Glutamatergic neuron (in vitro differentiated cells): Measurements from ENCODE around the gene MPV17L. TPM values are rescaled to one million over a fixed set of nuclear protein-coding genes. Genes with fewer than 3 reads are reported as not detected.
"Not testable (repeated sequence)": the region's sequence is repeated elsewhere in the genome, so short reads cannot be mapped to it uniquely, and the experiment has no call there.

Experiments used
- DNase-seq: peaks from one replicate; pipeline ENCODE4 v3.0.0; 2022
- H3K27ac Mint-ChIP-seq: one replicate; pipeline ENCODE4 v1.8.0; 2020; ENCODE audit warnings: mild to moderate bottlenecking, mixed read lengths, inconsistent platforms; ENCODE audit not compliant: unreplicated experiment
- H3K27me3 Mint-ChIP-seq: one replicate; pipeline ENCODE4 v1.8.0; 2020; ENCODE audit warnings: mild to moderate bottlenecking, moderate library complexity, mixed read lengths, inconsistent platforms; ENCODE audit not compliant: unreplicated experiment
- H3K36me3 Mint-ChIP-seq: one replicate; pipeline ENCODE4 v1.8.0; 2020; ENCODE audit warnings: mild to moderate bottlenecking, mixed read lengths, inconsistent platforms; ENCODE audit not compliant: unreplicated experiment
- H3K4me1 Mint-ChIP-seq: one replicate; pipeline ENCODE4 v1.8.0; 2020; ENCODE audit warnings: mild to moderate bottlenecking, low read depth, mixed read lengths, inconsistent platforms; ENCODE audit not compliant: unreplicated experiment
- H3K4me3 Mint-ChIP-seq: one replicate; pipeline ENCODE4 v1.8.0; 2020; ENCODE audit warnings: mild to moderate bottlenecking, mixed read lengths, inconsistent platforms; ENCODE audit not compliant: unreplicated experiment
- H3K9me3 Mint-ChIP-seq: one replicate; pipeline ENCODE4 v1.8.0; 2020; ENCODE audit warnings: mild to moderate bottlenecking, moderate library complexity, mixed read lengths, inconsistent platforms; ENCODE audit not compliant: unreplicated experiment
- total RNA-seq: library from RNA; stranded (reverse); fragmentation: NEBNext Ultra II Directional; extraction: Animal tissue kit (Norgen Biotek cat#: 25700); gene quantifications from one replicate; pipeline ENCODE4 v1.2.1, GENCODE V29; 2021; ENCODE audit not compliant: unreplicated experiment
- TF ChIP-seq, protein P1 (sequence below): fragments of 200-600 bp; sonication (generic); IDR thresholded peaks from one replicate; pipeline ENCODE4 v1.5.0; 2021; ENCODE audit not compliant: partially characterized antibody, unreplicated experiment

Gene MPV17L
- total RNA-seq, 1 donor from 2014 or later = 0.34 TPM

- H3K36me3 Mint-ChIP-seq = no peaks in the 10 kb centered on the region
- DNase-seq = no peak
- TF ChIP-seq, protein P1, sequence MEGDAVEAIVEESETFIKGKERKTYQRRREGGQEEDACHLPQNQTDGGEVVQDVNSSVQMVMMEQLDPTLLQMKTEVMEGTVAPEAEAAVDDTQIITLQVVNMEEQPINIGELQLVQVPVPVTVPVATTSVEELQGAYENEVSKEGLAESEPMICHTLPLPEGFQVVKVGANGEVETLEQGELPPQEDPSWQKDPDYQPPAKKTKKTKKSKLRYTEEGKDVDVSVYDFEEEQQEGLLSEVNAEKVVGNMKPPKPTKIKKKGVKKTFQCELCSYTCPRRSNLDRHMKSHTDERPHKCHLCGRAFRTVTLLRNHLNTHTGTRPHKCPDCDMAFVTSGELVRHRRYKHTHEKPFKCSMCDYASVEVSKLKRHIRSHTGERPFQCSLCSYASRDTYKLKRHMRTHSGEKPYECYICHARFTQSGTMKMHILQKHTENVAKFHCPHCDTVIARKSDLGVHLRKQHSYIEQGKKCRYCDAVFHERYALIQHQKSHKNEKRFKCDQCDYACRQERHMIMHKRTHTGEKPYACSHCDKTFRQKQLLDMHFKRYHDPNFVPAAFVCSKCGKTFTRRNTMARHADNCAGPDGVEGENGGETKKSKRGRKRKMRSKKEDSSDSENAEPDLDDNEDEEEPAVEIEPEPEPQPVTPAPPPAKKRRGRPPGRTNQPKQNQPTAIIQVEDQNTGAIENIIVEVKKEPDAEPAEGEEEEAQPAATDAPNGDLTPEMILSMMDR = no peak
- no peaks in the 10 kb centered on the region for H3K27me3 Mint-ChIP-seq
- no peaks in the 10 kb centered on the region for H3K4me1 Mint-ChIP-seq
- H3K4me3 Mint-ChIP-seq = no peak overlapping the region
- no peak overlapping the region for H3K27ac Mint-ChIP-seq
- no peaks in the 10 kb centered on the region for H3K9me3 Mint-ChIP-seq
Measured at GRCh38 chr16:15403392-15403995, 7.9 kb downstream of the MPV17L start.

DNA sequence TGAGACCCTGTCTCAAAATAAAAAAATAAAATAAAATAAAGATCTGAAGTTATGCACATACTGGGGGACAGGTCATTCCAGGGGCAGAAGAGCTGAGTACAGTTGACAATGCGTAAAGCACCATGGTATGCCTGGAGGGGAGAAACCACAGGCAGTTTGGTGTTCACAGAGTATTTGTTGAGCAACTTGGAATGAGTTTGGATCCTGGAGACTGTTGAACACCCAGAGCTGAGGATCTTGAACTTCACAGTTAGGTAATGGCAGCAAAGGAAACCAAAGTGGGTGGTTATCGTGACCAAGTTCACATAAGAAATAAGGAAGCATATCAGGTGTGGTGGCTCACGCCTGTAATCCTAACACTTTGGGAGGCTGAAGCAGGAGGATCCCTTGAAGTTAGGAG is 8.5 kb downstream of the MPV17L start:
- H3K27me3 Mint-ChIP-seq, H3K27ac Mint-ChIP-seq, H3K9me3 Mint-ChIP-seq, H3K4me1 Mint-ChIP-seq, H3K4me3 Mint-ChIP-seq, DNase-seq, H3K36me3 Mint-ChIP-seq: not testable (repeated sequence)

- H3K27ac Mint-ChIP-seq = no peak overlapping the region
- no peak overlapping the region for H3K4me3 Mint-ChIP-seq
- TF ChIP-seq, protein P1 = no peak
- H3K4me1 Mint-ChIP-seq = no peaks in the 10 kb centered on the region
- no peaks in the 10 kb centered on the region for H3K9me3 Mint-ChIP-seq
- no peak for DNase-seq
- H3K27me3 Mint-ChIP-seq = no peaks in the 10 kb centered on the region
- no peaks in the 10 kb centered on the region for H3K36me3 Mint-ChIP-seq
Measured at GRCh38 chr16:15404792-15405191, 9.2 kb downstream of the MPV17L start.

- not testable (repeated sequence) for H3K36me3 Mint-ChIP-seq, H3K9me3 Mint-ChIP-seq, H3K27me3 Mint-ChIP-seq, H3K4me3 Mint-ChIP-seq, H3K4me1 Mint-ChIP-seq, H3K27ac Mint-ChIP-seq, DNase-seq
Measured at GRCh38 chr16:15407756-15408155, 12.2 kb downstream of the MPV17L start.

DNA sequence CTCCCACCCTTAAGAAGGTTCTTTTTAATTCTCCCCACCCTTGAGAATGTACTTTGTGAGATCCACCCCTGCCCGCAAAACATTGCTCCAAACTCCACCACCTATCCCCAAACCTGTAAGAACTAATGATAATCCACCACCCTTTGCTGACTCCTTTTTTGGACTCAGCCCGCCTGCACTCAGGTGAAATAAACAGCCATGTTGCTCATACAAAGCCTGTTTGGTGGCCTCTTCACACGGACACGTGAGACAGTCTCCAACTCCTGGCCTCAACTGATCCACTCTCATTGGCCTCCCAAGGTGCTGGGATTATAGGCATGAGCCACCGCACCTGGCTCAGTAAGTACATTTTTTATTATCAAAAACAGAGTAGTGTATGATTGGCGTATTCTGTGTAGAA is 13.9 kb downstream of the MPV17L start:
- H3K36me3 Mint-ChIP-seq, H3K27ac Mint-ChIP-seq, H3K4me1 Mint-ChIP-seq, H3K4me3 Mint-ChIP-seq, H3K27me3 Mint-ChIP-seq, H3K9me3 Mint-ChIP-seq, DNase-seq: not testable (repeated sequence)

GRCh38 chr16:15415511-15415985 is 20.0 kb downstream of the MPV17L start:
- no peaks in the 10 kb centered on the region for H3K4me1 Mint-ChIP-seq
- H3K27me3 Mint-ChIP-seq = no peaks in the 10 kb centered on the region
- no peak for DNase-seq
- H3K36me3 Mint-ChIP-seq = no peaks in the 10 kb centered on the region
- no peak overlapping the region for H3K4me3 Mint-ChIP-seq
- no peak overlapping the region for H3K27ac Mint-ChIP-seq
- TF ChIP-seq, protein P1 = no peak
- no peaks in the 10 kb centered on the region for H3K9me3 Mint-ChIP-seq

- no peak for DNase-seq
- H3K4me1 Mint-ChIP-seq = no peaks in the 10 kb centered on the region
- TF ChIP-seq, protein P1 = no peak
- no peaks in the 10 kb centered on the region for H3K27me3 Mint-ChIP-seq
- no peaks in the 10 kb centered on the region for H3K9me3 Mint-ChIP-seq
- no peak overlapping the region for H3K27ac Mint-ChIP-seq
- H3K4me3 Mint-ChIP-seq = no peak overlapping the region
- H3K36me3 Mint-ChIP-seq = no peaks in the 10 kb centered on the region
Measured at GRCh38 chr16:15417197-15417596, 21.6 kb downstream of the MPV17L start.
